Thoracic aorta (tissue), 2 donors: ENCODE data around the gene ABHD15. TPM values are rescaled to one million over a fixed set of nuclear protein-coding genes. Genes with fewer than 3 reads are reported as not detected.

Experiments used
- ATAC-seq: fragments of 150-250 bp; one replicate; pipeline ENCODE4 v1.8.0; 2017; ENCODE audit warnings: low read depth; ENCODE audit not compliant: insufficient number of reproducible peaks, low FRiP score
- DNase-seq: peaks from one replicate; pipeline ENCODE4 v3.0.0-alpha.2; 2020; ENCODE audit warnings: low spot score
- H3K27ac ChIP-seq, 2 donors: fragments of 200-600 bp; sonication (generic); 1 replicate in 1 of 2; 2 replicates in 1 of 2; pipeline ENCODE4 v1.5.1; 2016; ENCODE audit warnings: mild to moderate bottlenecking in 2 of 2, moderate library complexity in 2 of 2
- H3K27me3 ChIP-seq: fragments of 200-600 bp; sonication (generic); replicated peaks from 2 replicates; pipeline ENCODE4 v1.6.0; 2016; ENCODE audit warnings: mild to moderate bottlenecking; ENCODE audit not compliant: insufficient read depth
- H3K36me3 ChIP-seq: fragments of 200-600 bp; sonication (generic); one replicate; pipeline ENCODE4 v1.5.1; 2016
- H3K4me1 ChIP-seq, 2 donors: fragments of 200-600 bp; sonication (generic); 1 replicate in 1 of 2; 2 replicates in 1 of 2; pipeline versions ENCODE4 v1.5.1 to v1.6.0; 2016; ENCODE audit warnings: low read depth in 2 of 2, mild to moderate bottlenecking in 1 of 2; ENCODE audit not compliant: control insufficient read depth in 1 of 2
- H3K4me3 ChIP-seq: fragments of 200-600 bp; sonication (generic); 2 replicates; pipeline ENCODE4 v1.5.1; 2016; ENCODE audit warnings: mild to moderate bottlenecking
- H3K9me3 ChIP-seq: fragments of 200-600 bp; sonication (generic); 2 replicates; pipeline ENCODE4 v1.5.1; 2016
- total RNA-seq, 2 donors: library from RNA; depleted of rRNA; stranded (reverse); fragments of >200 nt; gene quantifications; one replicate each; pipeline versions ENCODE4 v1.1.0 to v1.2.3, GENCODE V29; 2016
- TF ChIP-seq, protein P1 (sequence below): fragments of 200-600 bp; sonication (generic); IDR thresholded peaks from one replicate; pipeline ENCODE4 v1.5.1; 2019; ENCODE audit warnings: antibody characterized with exemption

The ABHD15 gene
- total RNA-seq, 2 donors from 2014 or later = 11.3 to 24.0 TPM

DNA sequence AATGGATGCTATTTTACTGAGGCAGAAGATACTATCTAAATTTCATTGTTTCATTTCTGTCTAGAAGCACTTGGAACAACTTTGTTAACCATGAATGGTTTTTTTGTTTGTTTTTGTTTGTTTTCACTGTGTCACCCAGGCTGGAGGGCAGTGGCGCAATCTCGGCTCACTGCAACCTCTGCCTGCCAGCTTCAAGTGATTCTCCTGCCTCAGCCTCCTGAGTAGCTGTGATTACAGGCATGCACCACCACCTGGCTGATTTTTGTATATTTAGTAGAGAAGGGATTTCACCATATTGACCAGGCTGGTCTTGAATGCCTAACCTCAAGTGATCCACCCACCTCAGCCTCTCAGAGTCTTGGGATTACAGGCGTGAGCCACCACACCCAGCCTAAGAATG is 40.5 kb downstream of the ABHD15 start:
- peaks cover 34% of the 10 kb centered on the region for H3K36me3 ChIP-seq
- ATAC-seq = no peak
- TF ChIP-seq, protein P1, sequence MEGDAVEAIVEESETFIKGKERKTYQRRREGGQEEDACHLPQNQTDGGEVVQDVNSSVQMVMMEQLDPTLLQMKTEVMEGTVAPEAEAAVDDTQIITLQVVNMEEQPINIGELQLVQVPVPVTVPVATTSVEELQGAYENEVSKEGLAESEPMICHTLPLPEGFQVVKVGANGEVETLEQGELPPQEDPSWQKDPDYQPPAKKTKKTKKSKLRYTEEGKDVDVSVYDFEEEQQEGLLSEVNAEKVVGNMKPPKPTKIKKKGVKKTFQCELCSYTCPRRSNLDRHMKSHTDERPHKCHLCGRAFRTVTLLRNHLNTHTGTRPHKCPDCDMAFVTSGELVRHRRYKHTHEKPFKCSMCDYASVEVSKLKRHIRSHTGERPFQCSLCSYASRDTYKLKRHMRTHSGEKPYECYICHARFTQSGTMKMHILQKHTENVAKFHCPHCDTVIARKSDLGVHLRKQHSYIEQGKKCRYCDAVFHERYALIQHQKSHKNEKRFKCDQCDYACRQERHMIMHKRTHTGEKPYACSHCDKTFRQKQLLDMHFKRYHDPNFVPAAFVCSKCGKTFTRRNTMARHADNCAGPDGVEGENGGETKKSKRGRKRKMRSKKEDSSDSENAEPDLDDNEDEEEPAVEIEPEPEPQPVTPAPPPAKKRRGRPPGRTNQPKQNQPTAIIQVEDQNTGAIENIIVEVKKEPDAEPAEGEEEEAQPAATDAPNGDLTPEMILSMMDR = no peak

DNA sequence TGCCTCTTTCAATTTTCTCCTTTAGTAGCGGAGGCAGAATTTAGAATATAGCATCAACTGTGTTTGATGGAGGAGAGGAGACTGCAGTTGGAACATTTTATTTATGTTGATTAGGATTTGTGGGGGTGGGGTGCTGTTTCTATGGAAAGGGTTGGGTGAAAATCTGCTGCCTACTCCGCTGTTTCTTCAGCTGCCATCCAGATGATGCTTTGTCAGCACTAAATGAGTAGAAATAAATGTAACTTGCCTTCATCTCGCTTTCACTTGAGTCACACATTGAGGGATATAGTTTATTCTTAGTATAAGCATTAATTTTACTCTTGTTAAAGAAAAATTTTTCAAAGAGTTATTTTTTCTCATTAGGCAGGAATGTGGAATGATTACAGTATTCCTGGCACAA is 42.1 kb downstream of the ABHD15 start:
- ATAC-seq (no peak), DNase-seq (no peak)
- no peaks in the 10 kb centered on the region for H3K9me3 ChIP-seq
- peaks cover 32% of the 10 kb centered on the region for H3K36me3 ChIP-seq
- H3K4me1 ChIP-seq = no peaks in the 10 kb centered on the region
- H3K27me3 ChIP-seq = no peaks in the 10 kb centered on the region
- TF ChIP-seq, protein P1 = no peak
- no peak overlapping the region for H3K27ac ChIP-seq
- no peak overlapping the region for H3K4me3 ChIP-seq

More for the DNA sequence above, 40.5 kb downstream of the ABHD15 start:
- Histone ChIP-seq H3K27ac (no peak overlapping the region), H3K9me3 (no peaks in the 10 kb centered on the region), H3K27me3 (no peaks in the 10 kb centered on the region), H3K4me1 (no peaks in the 10 kb centered on the region), H3K4me3 (no peak overlapping the region)
- no peak for DNase-seq

DNA sequence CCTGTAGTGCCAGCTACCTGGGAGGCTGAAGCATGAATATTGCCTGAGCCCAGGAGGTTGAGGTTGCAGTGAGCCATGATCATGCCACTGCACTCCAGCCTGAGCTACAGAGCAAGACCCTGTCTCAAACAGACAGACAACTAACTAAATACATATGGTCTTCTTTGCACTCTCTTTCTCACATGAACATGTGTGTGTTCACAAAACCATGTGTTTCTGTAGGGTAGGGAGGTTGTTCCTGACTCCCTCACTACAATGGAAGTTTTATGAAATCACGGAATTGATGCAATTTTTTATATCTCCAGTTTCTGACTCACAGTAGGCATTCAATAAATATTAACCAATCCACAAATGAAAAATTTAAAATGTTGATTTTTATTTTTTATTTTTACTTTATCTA is 48.5 kb downstream of the ABHD15 start:
- H3K4me3 ChIP-seq = no peak overlapping the region
- no peak overlapping the region for H3K27ac ChIP-seq
- no peaks in the 10 kb centered on the region for H3K4me1 ChIP-seq
- H3K27me3 ChIP-seq = no peaks in the 10 kb centered on the region
- peaks cover 32% of the 10 kb centered on the region for H3K36me3 ChIP-seq
- TF ChIP-seq, protein P1 = no peak
- H3K9me3 ChIP-seq = no peaks in the 10 kb centered on the region
- no peak for DNase-seq
- ATAC-seq = no peak

DNA sequence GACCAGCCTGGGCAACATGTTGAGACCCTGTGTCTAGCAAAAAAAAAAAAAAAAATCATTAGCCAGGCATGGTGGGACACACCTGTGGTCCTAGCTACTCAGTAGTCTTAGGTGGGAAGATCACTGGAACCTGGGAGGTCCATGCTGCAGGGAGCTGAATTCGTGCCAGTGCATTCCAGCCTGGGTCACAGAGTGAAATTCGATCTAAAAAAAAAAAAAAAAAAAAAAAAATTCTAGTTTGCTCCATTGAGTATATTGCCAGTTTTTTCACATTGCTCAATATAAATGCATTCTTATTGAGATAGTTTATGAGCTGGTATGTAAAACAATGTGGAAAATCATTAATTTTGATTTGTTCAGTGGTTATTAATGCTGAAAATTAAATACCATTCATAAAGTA is 52.0 kb downstream of the ABHD15 start:
- TF ChIP-seq, protein P1 = no peak
- H3K9me3 ChIP-seq = no peaks in the 10 kb centered on the region

DNA sequence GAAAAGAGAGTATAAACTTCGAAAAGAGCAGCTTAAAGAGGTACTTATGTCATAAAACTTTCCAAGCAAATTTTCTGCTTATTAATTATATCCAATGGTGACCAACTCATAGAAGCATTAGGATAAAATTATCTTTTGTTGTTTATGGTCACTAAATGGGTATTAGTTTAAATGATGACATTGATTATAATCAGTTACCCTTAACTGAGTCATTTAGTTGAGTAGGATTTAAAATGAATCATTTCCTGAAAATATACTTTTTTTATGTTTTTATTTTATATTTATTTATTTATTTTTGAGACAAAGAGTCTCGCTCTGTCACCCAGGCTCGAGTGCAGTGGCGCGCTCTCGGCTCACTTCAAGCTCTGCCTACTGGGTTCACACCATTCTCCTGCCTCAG is 55.9 kb downstream of the ABHD15 start:
- Histone ChIP-seq H3K27ac (no peak overlapping the region), H3K4me1 (no peaks in the 10 kb centered on the region), H3K27me3 (no peaks in the 10 kb centered on the region), H3K9me3 (no peaks in the 10 kb centered on the region), H3K36me3 (peaks cover 23% of the 10 kb centered on the region), H3K4me3 (no peak overlapping the region)
- TF ChIP-seq, protein P1 = no peak
- ATAC-seq (no peak), DNase-seq (no peak)

More for the DNA sequence above, 52.0 kb downstream of the ABHD15 start:
- DNase-seq (no peak), ATAC-seq (no peak)
- Histone ChIP-seq H3K4me3 (no peak overlapping the region), H3K27ac (no peak overlapping the region), H3K4me1 (no peaks in the 10 kb centered on the region), H3K27me3 (no peaks in the 10 kb centered on the region), H3K36me3 (peaks cover 25% of the 10 kb centered on the region)

Other genes starting within 250 kb of the ABHD15 start
- 10 to 100 TPM; 46.0 to 64.6 TPM for gene TAOK1, start 176.7 kb downstream of the ABHD15 start, total RNA-seq
- 10 to 100 TPM; 54.4 to 92.6 TPM for gene TP53I13, start 1.7 kb upstream of the ABHD15 start, total RNA-seq
- gene GIT1, start 22.6 kb upstream of the ABHD15 start, total RNA-seq = 10 to 100 TPM; 24.1 to 35.3 TPM
- gene ANKRD13B, start 26.1 kb upstream of the ABHD15 start, total RNA-seq = 10 to 100 TPM; 11.5 to 35.5 TPM
- 10 to 100 TPM; 35.5 to 55.0 TPM for gene CORO6, start 55.9 kb upstream of the ABHD15 start, total RNA-seq